Measurements from ENCODE around the gene SLC37A1. TPM values are rescaled to one million over a fixed set of nuclear protein-coding genes. Genes with fewer than 3 reads are reported as not detected.

SLC37A1 gene
- total and polyA plus RNA-seq, 9 of the 15 experiments (the other 6 are each of a cell fraction or from before 2014, with no cell fraction given): 0.06 to 3.4 (median 0.40) TPM

GRCh38 chr21:42467140-42467983 lies 46.3 kb upstream of the SLC37A1 start (continued):
- TF ChIP-seq E2F1 (CRISPR knock-in tag; IDR thresholded peaks at IDR 0.05) (no peak), NR2F6 (CRISPR knock-in tag; IDR thresholded peaks at IDR 0.05) (no peak), ETV1 (tag; conservative IDR thresholded peaks at IDR 0.05; ENCODE audit: low read depth) (no peak), ZNF316 (IDR thresholded peaks at IDR 0.05) (no peak), TEAD2 (tag; IDR thresholded peaks at IDR 0.05) (no peak), HDAC6 (IDR thresholded peaks at IDR 0.05; ENCODE audit: low read depth, low read length) (no peak), ZBTB1 (CRISPR knock-in tag; IDR thresholded peaks at IDR 0.05; ENCODE audit: borderline replicate concordance, low read depth) (peak; percentile 99), MBD1 (CRISPR knock-in tag; IDR thresholded peaks at IDR 0.05) (no peak), HLTF (IDR thresholded peaks at IDR 0.05) (no peak), ZNF232 (CRISPR knock-in tag; IDR thresholded peaks at IDR 0.05) (no peak), RERE (CRISPR knock-in tag; IDR thresholded peaks at IDR 0.05; ENCODE audit: borderline replicate concordance) (no peak), HDAC8 (tag; IDR thresholded peaks at IDR 0.05) (no peak), ZNF436 (CRISPR knock-in tag; IDR thresholded peaks at IDR 0.05) (no peak), RFX1 (IDR thresholded peaks at IDR 0.05) (peak; percentile 53), POU5F1 (IDR thresholded peaks at IDR 0.05; ENCODE audit: borderline replicate concordance, low read depth, low read length, partially characterized antibody) (no peak), ZNF324 (CRISPR knock-in tag; IDR thresholded peaks at IDR 0.05) (no peak), ZNF512 (tag; IDR thresholded peaks at IDR 0.05) (0 out of 2 replicates have a peak, but pooled peaks have one; percentile 37), ADNP (tag; IDR thresholded peaks at IDR 0.05) (no peak)

Measured in K562 (cell line).